ENCODE measurements around the gene APOL2. TPM values are rescaled to one million over a fixed set of nuclear protein-coding genes. Genes with fewer than 3 reads are reported as not detected.
"Not testable (repeated sequence)": the region's sequence is repeated elsewhere in the genome, so short reads cannot be mapped to it uniquely, and the experiment has no call there.

Gene APOL2
- total RNA-seq, 1 donor from 2014 or later, result 51.6 TPM

- TF ChIP-seq, protein P1, sequence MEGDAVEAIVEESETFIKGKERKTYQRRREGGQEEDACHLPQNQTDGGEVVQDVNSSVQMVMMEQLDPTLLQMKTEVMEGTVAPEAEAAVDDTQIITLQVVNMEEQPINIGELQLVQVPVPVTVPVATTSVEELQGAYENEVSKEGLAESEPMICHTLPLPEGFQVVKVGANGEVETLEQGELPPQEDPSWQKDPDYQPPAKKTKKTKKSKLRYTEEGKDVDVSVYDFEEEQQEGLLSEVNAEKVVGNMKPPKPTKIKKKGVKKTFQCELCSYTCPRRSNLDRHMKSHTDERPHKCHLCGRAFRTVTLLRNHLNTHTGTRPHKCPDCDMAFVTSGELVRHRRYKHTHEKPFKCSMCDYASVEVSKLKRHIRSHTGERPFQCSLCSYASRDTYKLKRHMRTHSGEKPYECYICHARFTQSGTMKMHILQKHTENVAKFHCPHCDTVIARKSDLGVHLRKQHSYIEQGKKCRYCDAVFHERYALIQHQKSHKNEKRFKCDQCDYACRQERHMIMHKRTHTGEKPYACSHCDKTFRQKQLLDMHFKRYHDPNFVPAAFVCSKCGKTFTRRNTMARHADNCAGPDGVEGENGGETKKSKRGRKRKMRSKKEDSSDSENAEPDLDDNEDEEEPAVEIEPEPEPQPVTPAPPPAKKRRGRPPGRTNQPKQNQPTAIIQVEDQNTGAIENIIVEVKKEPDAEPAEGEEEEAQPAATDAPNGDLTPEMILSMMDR (IDR thresholded peaks at IDR 0.05), result no peak
- no peaks in the 10 kb centered on the region for H3K27me3 ChIP-seq
- H3K4me3 ChIP-seq, result no peak overlapping the region
- H3K9me3 ChIP-seq, result no peaks in the 10 kb centered on the region
- intact Hi-C loops (cut with DNase I), result no loop called here
- ATAC-seq, result no peak
- H3K27ac ChIP-seq, result no peak overlapping the region
- peaks cover 16% of the 10 kb centered on the region for H3K36me3 ChIP-seq
- H3K4me1 ChIP-seq, result no peaks in the 10 kb centered on the region
- no peak for DNase-seq
Observed at GRCh38 chr22:36267058-36267457, 27.7 kb upstream of the APOL2 start.

DNA sequence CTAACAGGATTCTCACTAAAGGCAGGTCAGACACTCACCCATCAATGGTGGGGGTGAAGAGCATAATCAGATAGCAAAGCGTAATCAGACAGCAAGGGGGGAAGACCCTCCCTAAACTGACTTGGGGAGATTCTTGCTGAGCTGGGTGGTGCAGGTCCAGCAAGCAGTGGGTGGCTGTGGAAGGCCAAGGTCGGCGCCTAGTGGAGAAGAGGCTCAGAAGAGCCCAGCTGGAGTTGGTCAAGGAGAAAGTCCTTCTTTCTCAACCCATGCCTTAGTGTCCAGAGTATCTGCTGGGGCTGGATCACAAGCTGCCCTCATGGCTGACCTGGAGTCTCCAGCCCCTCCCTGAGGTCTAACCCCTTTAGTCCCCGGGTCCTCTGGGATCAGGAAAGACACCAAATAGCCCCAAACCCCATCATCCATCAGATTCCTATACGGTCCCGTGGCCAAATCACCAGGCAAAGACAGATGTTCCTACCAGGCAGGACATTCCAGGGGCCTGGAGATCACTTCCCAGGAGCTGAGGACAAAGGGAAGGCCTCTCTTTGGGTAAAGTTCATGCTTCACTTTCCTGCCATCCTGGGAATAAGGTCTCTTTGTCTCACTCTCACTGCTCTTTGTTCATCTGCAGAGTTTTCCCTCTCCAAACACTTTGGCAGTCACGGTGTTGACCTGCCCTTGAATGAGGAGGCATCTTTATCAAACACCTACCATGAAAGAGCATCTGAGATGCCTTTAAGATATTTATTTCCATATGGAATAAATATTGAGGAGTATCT lies 24.7 kb upstream of the APOL2 start:
- DNase-seq, H3K27ac ChIP-seq: not testable (repeated sequence)

DNA sequence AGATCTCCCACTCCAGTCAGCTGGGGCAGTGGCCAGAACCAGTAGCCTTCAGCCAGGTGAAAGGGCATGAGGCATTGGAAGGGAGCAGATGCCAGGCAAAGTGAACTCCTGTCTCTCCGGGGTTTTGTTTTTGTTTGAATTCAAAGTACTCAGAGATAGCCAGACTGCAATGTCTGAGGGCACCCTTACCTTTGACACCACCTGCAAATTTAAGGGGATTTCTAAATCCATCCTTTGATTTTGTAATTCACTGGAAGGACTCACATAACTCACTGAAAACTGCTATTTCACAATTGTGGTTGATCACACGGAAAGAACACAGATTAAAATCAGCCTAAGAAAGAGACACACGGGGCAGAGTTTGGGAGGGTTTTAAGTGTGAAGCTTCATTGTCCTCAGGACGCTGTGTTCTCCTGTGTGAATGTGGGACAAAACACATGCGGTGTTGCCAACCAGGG lies 23.9 kb upstream of the APOL2 start:
- intact Hi-C loops (cut with DNase I); DNase-seq; ATAC-seq; H3K27ac ChIP-seq; H3K9me3 ChIP-seq; H3K27me3 ChIP-seq; H3K4me3 ChIP-seq: not testable (repeated sequence)
- Histone ChIP-seq H3K36me3 (peaks cover 33% of the 10 kb centered on the region), H3K4me1 (peaks cover 17% of the 10 kb centered on the region)

More for the DNA sequence above, 24.7 kb upstream of the APOL2 start:
- intact Hi-C loops (cut with DNase I); H3K27me3 ChIP-seq; H3K4me1 ChIP-seq; H3K9me3 ChIP-seq; H3K4me3 ChIP-seq; ATAC-seq: not testable (repeated sequence)
- H3K36me3 ChIP-seq, result peaks cover 32% of the 10 kb centered on the region

- H3K4me3 ChIP-seq; H3K27ac ChIP-seq; intact Hi-C loops (cut with DNase I); H3K9me3 ChIP-seq; DNase-seq; H3K27me3 ChIP-seq; ATAC-seq: not testable (repeated sequence)
- peaks cover 43% of the 10 kb centered on the region for H3K36me3 ChIP-seq
- H3K4me1 ChIP-seq, result peaks cover 21% of the 10 kb centered on the region
Observed at GRCh38 chr22:36262307-36262706, 23.0 kb upstream of the APOL2 start.

DNA sequence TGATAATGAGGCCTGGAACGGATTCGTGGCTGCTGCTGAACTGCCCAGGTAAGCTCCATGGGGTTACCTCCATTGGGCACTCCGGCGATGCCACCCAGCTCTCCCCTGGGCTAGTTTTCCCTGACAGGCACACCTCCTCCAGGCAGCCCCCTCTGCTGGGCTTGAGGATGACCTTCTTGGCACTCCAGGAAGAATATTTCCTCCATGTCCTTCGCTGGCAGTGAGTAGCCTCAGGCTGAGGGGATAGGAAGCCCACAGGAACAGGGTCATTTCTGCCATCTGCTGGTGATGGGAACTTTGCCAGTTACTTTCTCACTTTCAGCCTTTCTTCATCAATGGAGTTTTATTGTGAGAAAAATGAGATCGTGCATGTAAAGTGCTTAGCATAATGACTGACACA lies 22.3 kb upstream of the APOL2 start:
- H3K27me3 ChIP-seq; H3K27ac ChIP-seq; ATAC-seq; DNase-seq; H3K9me3 ChIP-seq; intact Hi-C loops (cut with DNase I); H3K4me3 ChIP-seq: not testable (repeated sequence)
- Histone ChIP-seq H3K4me1 (peaks cover 21% of the 10 kb centered on the region), H3K36me3 (peaks cover 46% of the 10 kb centered on the region)

DNA sequence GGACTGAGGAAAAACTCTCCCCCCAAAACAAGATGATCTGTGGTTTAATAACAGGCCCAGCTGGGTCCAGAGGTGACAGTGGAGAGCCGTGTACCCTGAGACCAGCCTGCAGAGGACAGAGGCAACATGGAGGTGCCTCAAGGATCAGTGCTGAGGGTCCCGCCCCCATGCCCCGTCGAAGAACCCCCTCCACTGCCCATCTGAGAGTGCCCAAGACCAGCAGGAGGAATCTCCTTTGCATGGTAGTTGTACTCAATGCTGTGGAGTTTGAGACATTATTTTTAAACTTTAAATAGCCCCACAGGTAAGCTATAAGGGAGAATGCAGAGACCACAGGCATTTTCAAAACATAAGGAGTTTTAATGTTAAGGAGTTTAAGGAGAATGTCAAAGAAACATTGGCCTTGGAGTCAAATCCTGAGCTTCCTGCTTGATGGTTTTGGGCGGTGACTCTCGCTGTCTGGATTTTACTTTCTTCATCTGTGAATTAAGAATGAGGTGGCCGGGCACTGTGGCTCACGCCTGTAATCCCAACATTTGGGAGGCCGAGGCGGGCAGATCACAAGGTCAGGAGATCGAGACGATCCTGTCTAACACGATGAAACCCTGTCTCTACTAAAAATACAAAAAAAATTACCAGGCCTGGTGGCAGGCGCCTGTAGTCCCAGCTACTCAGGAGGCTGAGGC lies 20.4 kb upstream of the APOL2 start:
- Histone ChIP-seq H3K27me3 (no peaks in the 10 kb centered on the region), H3K9me3 (no peaks in the 10 kb centered on the region), H3K36me3 (peaks cover 33% of the 10 kb centered on the region), H3K4me3 (no peak overlapping the region), H3K4me1 (peaks cover 27% of the 10 kb centered on the region), H3K27ac (peak overlapping the region; percentile 68)
- intact Hi-C loops (cut with DNase I), result no loop called here
- ATAC-seq (no peak), DNase-seq (no peak)
- TF ChIP-seq, protein P1 (IDR thresholded peaks at IDR 0.05), result no peak

DNA sequence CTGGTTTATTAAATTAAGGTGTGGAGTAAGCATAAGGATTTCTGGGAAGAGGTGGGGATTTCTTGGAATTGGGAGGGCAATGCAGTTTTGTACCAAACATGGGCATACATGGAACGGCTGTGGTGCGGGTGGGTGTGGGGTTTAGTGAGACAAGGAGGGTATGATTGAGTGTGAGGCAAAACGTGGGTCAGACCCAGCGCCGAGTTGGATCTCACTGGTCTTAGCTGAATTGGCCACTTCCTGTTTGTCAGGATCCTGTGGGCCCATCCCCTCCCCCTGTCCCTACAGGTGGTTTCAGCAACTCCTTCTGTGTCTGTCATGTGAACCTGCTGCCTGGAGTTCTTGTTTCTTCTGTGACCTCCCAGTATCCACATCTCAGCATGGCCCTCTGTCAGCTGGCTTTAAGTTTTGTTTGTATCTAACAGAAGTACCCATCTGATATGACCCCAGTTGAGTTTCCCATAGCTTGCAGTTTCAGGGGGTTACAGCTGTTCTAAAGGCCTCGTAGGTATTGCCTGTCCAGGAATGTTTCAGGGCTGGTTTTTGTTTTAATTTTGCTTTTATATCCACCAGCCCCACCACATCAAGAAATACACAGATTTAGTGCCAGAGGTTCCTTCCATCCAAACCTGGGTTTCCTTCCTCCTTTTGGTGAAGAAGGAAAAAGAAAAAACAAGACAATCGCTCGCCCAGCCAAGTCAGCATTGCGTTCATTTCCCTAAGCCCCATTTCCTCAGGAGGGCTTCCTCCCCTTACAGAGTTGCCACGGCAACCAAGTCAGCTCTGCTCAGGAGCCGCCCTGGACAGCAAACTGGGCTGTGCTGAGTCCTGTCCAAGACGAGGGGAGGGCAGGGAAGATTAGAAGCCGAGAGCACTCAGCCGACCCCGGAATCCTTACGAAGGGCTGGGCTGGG lies 19.6 kb upstream of the APOL2 start:
- Histone ChIP-seq H3K4me3 (no peak overlapping the region), H3K27me3 (no peaks in the 10 kb centered on the region), H3K36me3 (peaks cover 33% of the 10 kb centered on the region), H3K9me3 (no peaks in the 10 kb centered on the region), H3K4me1 (peaks cover 35% of the 10 kb centered on the region), H3K27ac (peak overlapping the region; percentile 68)
- TF ChIP-seq, protein P1 (IDR thresholded peaks at IDR 0.05), result no peak
- ATAC-seq (peak; percentile 81), DNase-seq (no peak)
- intact Hi-C loops (cut with DNase I), result no loop called here

All from upper lobe of right lung (tissue), 1 donor.